Prostate gland (tissue), 2 donors: ENCODE data around the gene IL36A. TPM values are rescaled to one million over a fixed set of nuclear protein-coding genes. Genes with fewer than 3 reads are reported as not detected.

ENCODE experiments used
- DNase-seq: peaks from one replicate; pipeline ENCODE4 v3.0.0-alpha.2; 2019; ENCODE audit warnings: low spot score
- H3K27ac ChIP-seq, 2 donors: fragments of 200-600 bp; sonication (generic); 2 replicates each; pipeline ENCODE4 v1.5.1; 2017 to 2019
- H3K27me3 ChIP-seq: fragments of 200-600 bp; sonication (generic); replicated peaks from 2 replicates; pipeline ENCODE4 v1.5.1; 2019; ENCODE audit not compliant: insufficient read depth
- H3K36me3 ChIP-seq, 2 donors: fragments of 200-600 bp; sonication (generic); 1 replicate in 1 of 2; 2 replicates in 1 of 2; pipeline versions ENCODE4 v1.5.1 to v1.8.1; 2017 to 2019
- H3K4me1 ChIP-seq: fragments of 200-600 bp; sonication (generic); replicated peaks from 2 replicates; pipeline ENCODE4 v1.5.1; 2019
- H3K4me3 ChIP-seq, 2 donors: fragments of 200-600 bp; sonication (generic); 2 replicates each; pipeline ENCODE4 v1.5.1; 2017 to 2019
- H3K9me3 ChIP-seq: fragments of 200-600 bp; sonication (generic); 2 replicates; pipeline ENCODE4 v1.5.1; 2017
- CTCF ChIP-seq, 4 experiments: fragments of 200-600 bp in 2 of 4; fragments of 450-650 bp in 2 of 4; sonication (generic) in 2 of 4; IDR thresholded peaks; 1 replicate in 3 of 4; 2 replicates in 1 of 4; pipeline ENCODE4 v1.5.1; 2016 to 2019; ENCODE audit warnings: antibody characterized with exemption in 4 of 4, mild to moderate bottlenecking in 2 of 4, moderate library complexity in 2 of 4
- POLR2A ChIP-seq: fragments of 450-650 bp; IDR thresholded peaks from one replicate; pipeline ENCODE4 v1.6.1; 2016; ENCODE audit warnings: antibody characterized with exemption, mild to moderate bottlenecking
- POLR2AphosphoS5 ChIP-seq: sonication (generic); formaldehyde crosslinking; IDR thresholded peaks from one replicate; pipeline ENCODE4 v1.6.1; 2017; ENCODE audit warnings: antibody characterized with exemption
- WGBS: methylation state at CpG from one replicate; pipeline ENCODE4 v1.1.5; 2018; 5-methylcytosine and 5-hydroxymethylcytosine counted together
- intact Hi-C: fragments of 100-400 bp; cut with DNase I; formaldehyde crosslinking; loops from one replicate; pipeline ENCODE4 v1.14.2; 2022
- total RNA-seq, 2 donors: library from RNA; depleted of rRNA; stranded (reverse); fragments of >200 nt; gene quantifications; one replicate each; pipeline ENCODE4 v1.1.0, GENCODE V29; 2016

Gene IL36A
- total RNA-seq, 2 donors from 2014 or later = not detected

- DNase-seq = no peak
- H3K27ac ChIP-seq = no peak overlapping the region
- TF ChIP-seq CTCF (IDR thresholded peaks at IDR 0.05) (no peak), POLR2AphosphoS5 (no peak), POLR2A (no peak)
- H3K36me3 ChIP-seq = no peaks in the 10 kb centered on the region
- H3K4me3 ChIP-seq = no peak overlapping the region
- intact Hi-C loops = no loop called here
- no peaks in the 10 kb centered on the region for H3K4me1 ChIP-seq
- no peaks in the 10 kb centered on the region for H3K27me3 ChIP-seq
- WGBS = 76% methylated on average over 1 of the region's 1 CpG
- H3K9me3 ChIP-seq = no peaks in the 10 kb centered on the region
Observed at GRCh38 chr2:113015042-113015441, 9.8 kb downstream of the IL36A start.

- no peak for DNase-seq
- Histone ChIP-seq H3K4me1 (no peaks in the 10 kb centered on the region), H3K27ac (no peak overlapping the region), H3K27me3 (no peaks in the 10 kb centered on the region), H3K4me3 (no peak overlapping the region), H3K36me3 (no peaks in the 10 kb centered on the region), H3K9me3 (no peaks in the 10 kb centered on the region)
- whole genome bisulfite sequencing = 96% methylated on average over 2 of the region's 2 CpGs
- intact Hi-C loops = no loop called here
- TF ChIP-seq POLR2AphosphoS5 = no peak
- no peak for TF ChIP-seq POLR2A
- TF ChIP-seq CTCF (IDR thresholded peaks at IDR 0.05) = no peak
Observed at GRCh38 chr2:113015655-113016054, 10.4 kb downstream of the IL36A start.

- H3K9me3 ChIP-seq = no peaks in the 10 kb centered on the region
- no peak overlapping the region for H3K27ac ChIP-seq
- TF ChIP-seq POLR2AphosphoS5 (no peak), POLR2A (no peak), CTCF (IDR thresholded peaks at IDR 0.05) (no peak)
- no peaks in the 10 kb centered on the region for H3K4me1 ChIP-seq
- WGBS = 91% methylated on average over 3 of the region's 3 CpGs
- no peaks in the 10 kb centered on the region for H3K27me3 ChIP-seq
- no peaks in the 10 kb centered on the region for H3K36me3 ChIP-seq
- H3K4me3 ChIP-seq = no peak overlapping the region
- intact Hi-C loops = no loop called here
- no peak for DNase-seq
Observed at GRCh38 chr2:113018509-113018908, 13.2 kb downstream of the IL36A start.

- no peak for TF ChIP-seq CTCF (IDR thresholded peaks at IDR 0.05)
- no peak for TF ChIP-seq POLR2AphosphoS5
- no peak for TF ChIP-seq POLR2A
- Histone ChIP-seq H3K4me1 (no peaks in the 10 kb centered on the region), H3K36me3 (no peaks in the 10 kb centered on the region), H3K27ac (no peak overlapping the region), H3K4me3 (no peak overlapping the region), H3K27me3 (no peaks in the 10 kb centered on the region), H3K9me3 (no peaks in the 10 kb centered on the region)
- no peak for DNase-seq
- intact Hi-C loops = no loop called here
- 68% methylated on average over 4 of the region's 4 CpGs for whole genome bisulfite sequencing
Observed at GRCh38 chr2:113021312-113021711, 16.1 kb downstream of the IL36A start.

- Histone ChIP-seq H3K36me3 (no peaks in the 10 kb centered on the region), H3K4me3 (no peak overlapping the region)
Observed at GRCh38 chr2:113024764-113025163, 19.5 kb downstream of the IL36A start.

More at GRCh38 chr2:113024764-113025163, 19.5 kb downstream of the IL36A start:
- H3K27ac ChIP-seq = no peak overlapping the region
- intact Hi-C loops = no loop called here
- DNase-seq = no peak
- H3K27me3 ChIP-seq = no peaks in the 10 kb centered on the region
- no peaks in the 10 kb centered on the region for H3K9me3 ChIP-seq
- TF ChIP-seq POLR2A (no peak), CTCF (IDR thresholded peaks at IDR 0.05) (no peak), POLR2AphosphoS5 (no peak)
- no peaks in the 10 kb centered on the region for H3K4me1 ChIP-seq
- 92% methylated on average over 2 of the region's 2 CpGs for WGBS
